NCI-H524 treated with DMSO at 0.1 percent for 48 hours (cell line): ENCODE results near the gene CHST13.

ENCODE experiments used
- DNase-seq: peaks from one replicate; lab custom pipeline; 2025; lab: John Stamatoyannopoulos, UW

Gene CHST13

DNA sequence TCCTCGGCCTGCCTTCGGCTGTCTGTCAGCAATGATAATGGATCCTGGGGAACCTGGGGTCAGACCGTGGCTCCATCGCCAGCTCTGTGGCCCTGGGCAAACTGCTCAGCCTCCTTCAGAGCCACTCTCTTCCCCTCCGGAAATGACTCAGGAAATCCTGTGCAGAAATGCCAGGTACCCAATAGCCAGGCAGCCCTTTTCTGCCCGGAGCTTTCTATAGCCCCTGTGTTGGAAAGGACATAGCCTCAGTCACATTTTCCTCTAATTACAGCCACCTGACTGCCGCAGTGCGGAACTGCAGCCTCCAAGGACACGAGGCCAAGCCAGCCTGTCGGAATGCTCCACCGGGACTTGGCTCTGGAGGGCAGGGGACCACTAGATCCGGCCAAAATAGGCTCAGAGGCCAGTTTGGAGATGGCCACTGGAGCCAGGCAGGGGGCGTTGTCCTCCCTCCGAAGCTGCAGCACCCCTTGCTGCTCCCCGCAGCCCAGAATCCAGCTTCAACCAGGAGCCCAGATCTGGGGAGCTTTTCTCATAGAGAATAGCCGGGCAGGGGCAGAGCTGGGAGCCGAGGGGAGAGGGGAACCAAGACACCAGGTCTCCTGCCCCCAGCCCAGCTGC is 36.7 kb upstream of the CHST13 start:
- no peak for DNase-seq

DNA sequence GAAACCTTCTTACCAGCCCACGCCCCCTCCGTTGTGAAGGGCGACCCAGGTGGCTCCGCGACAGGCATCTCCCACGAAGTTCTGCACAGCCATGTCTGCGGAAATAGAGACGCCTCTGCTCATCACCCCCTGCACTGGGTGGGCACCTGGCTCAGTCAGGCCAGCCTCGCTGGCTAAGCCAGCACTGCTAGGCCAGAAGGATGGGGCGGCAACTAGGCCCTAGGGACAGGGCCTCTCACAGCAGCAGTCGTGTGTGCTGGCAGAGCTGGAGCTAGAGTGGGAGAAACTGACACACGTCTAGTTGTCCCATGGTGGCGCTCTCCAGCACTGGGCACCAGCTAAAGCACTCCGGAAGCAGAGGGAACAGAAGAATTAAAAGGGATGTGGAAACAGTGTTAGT is 35.8 kb upstream of the CHST13 start:
- no peak for DNase-seq

DNA sequence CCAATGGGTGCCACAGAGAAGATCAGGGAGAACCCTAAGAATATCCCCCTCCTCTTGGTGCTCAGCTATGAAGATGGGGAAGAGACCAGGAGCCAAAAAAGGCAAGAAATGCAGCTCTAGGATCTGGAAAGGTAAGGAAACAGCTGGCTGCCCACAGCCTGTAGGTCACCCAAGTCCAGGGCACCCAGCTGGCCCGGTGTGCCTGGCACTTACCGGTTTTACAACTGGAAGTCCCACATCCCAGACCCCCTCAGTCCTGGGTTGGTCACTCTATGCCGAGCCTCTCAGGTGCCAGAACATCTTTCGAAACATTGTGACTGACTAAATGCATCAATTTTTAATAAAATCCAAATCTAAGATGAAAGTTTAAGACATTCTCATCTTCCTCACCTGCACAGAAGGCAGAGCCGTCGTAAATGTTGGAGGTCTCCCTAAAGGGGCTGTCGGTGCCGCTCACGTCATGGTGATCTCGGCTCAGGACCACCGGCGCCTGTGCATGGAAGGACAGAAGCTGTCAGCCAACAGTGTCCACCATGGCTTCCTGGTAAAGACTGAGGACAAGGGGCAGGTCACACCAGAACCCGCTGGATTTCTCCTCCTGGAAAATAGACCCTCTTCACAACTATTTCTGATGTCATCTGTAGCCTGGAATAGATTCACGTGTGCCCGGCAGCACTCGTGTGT is 34.9 kb upstream of the CHST13 start:
- no peak for DNase-seq

DNA sequence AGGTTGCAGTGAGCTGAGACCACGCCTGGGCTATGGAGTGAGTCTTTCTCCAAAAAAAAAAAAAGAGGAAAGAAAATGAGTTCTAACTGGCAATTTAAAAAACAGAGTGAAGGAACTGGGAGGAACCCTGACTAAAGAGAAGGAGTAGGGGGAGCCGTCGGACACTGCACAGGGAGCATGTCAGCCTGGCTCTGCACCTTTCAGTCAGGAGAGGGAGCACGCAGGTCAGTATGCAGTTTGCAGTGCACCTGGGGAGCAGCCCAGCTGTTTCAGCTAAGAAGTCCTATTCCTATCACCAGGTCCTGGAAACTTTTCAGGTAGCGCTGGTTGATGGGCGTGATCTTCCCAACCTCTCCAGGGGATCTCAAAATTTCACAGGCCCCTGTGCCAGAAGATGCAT is 33.3 kb upstream of the CHST13 start:
- DNase-seq, result no peak

DNA sequence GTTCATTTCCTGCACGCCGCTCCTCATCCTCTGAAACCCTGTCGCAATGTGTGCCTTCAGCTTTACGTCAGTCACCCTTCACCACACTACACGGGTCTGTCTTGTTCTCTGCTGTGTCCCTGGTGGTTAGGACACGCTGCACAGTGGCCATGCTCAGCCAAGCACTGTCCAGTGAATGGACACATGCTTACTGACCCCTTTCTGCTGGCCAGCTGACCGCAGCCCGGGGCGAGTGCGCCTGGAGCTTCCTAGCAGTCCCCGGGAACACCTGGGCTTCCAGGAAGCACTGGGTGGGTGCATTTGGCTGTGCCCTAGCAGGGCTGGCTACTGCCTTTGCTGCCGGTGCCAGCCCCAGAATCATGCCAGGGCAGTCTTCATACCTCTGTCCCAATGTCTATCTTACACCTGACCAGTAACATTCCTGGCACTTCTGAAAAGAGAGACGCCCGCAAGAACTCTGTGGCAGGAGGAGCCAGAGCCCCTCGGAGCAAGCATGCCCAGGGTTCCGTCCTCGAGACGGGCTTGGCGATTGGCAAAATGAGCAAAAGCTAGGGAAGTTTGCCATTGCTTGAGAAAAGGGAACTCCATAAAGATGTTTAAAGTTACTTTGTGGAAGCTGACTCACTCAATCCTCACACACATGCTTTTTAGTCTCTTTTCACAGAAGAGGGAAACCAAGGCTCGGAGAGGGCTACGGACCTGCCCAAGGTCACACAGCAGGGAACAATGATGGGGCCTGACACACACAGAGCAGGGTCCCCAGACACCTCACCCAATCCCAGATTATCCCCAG is 32.5 kb upstream of the CHST13 start:
- DNase-seq, result no peak

DNA sequence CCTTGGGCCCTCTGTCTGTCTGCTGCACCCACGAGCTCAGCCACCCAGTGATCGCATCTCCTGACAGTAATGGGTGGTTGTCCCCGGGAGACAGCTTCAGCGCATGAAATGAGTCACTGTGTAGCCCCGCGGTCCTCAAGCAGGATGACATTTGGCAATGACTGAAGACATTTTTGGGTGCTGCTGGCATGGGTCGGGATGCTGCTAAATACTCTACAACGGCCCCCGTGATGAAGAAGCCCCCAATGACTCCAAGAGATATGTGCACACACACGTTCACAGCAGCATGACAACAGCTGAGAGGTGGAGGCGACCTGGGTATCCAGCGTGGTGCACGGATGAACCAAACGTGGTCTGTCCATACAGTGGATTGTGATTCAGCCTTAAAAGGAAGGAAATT is 30.9 kb upstream of the CHST13 start:
- no peak for DNase-seq

DNA sequence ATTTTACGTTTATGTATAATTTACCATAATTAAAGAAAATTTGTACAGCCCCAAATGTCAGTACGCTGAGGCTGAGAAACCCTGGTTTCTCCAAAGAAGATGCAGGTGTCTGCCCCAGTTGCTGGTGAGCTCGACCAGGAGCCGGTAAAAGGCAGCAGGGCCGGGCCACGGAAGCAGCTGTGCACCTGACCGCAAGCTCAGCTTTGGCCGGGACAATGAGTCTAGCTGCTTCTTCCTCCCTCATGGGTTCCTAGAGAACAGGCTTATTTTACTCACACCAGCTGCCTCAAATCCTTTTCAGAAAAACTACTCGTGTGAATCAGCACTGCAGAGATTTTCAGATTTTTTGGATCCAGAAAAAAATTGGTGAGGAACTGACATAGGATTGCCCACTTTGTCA is 30.2 kb upstream of the CHST13 start:
- DNase-seq, result no peak

DNA sequence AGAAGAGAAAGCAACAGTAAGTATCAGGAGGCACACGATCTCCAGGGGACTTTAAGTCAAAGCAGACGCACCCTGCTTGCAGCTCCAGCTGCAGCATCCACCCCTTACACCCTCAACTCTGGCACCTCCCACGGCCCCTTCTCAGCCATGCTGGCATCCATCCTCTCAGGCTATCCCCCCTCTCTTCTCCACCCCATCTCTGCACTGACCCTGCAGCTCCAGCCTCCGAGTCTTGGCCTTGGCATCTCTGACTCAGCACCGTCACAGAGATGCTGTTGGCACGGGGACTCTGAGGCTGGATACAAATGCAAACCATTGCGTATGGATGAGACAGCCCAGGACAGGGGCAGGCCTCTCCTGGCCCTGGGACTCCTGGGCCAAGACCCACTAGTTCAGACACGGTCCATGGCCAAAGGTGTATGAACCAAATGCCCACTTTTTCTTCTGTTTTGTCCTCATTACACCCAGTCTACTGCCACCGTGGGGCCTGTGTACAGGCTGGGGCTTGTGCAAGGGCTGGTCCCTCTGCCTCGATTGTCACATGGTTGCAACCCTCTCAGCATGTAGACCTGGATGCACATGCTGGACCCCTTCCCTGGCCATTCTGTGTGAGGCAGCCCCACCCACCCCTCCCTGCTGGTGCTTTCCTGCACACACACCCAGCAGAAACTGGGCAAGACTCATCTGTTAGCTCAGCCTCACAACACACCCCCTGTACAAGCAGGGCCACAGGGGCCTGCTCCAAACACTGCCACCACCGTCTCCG is 29.6 kb upstream of the CHST13 start:
- no peak for DNase-seq

DNA sequence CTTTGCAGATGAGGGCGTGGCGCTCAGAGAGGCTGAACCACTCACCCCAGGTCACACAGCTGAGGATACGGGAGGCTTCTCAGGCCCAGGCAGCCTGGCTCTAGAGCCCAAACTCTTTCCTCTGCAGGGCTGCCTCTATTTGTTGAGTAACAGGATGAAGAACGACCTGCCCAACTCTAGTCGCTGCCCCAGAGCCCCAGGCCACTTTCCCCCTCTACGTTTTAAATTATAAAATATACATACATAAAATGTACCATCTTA is 29.1 kb upstream of the CHST13 start:
- no peak for DNase-seq

DNA sequence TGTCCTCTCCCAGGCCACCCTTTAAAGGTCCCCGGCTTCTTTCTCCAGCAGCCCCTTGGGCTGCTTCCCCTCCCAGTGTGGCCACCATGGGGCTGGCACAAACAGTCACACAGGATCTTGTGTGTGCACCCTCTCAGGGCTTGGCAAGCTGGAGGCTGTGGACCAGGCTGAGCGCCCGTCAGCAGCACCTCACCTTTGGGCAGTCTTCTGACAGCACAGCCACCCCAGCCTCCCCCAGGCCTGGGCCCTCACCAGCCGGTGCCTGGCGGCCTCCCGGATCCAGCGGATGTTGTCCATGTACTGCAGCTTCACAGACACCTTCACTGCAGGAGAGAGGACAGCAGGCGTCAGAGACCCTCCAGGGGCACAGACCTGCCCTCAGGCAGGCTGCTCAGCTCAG is 28.2 kb upstream of the CHST13 start:
- no peak for DNase-seq

DNA sequence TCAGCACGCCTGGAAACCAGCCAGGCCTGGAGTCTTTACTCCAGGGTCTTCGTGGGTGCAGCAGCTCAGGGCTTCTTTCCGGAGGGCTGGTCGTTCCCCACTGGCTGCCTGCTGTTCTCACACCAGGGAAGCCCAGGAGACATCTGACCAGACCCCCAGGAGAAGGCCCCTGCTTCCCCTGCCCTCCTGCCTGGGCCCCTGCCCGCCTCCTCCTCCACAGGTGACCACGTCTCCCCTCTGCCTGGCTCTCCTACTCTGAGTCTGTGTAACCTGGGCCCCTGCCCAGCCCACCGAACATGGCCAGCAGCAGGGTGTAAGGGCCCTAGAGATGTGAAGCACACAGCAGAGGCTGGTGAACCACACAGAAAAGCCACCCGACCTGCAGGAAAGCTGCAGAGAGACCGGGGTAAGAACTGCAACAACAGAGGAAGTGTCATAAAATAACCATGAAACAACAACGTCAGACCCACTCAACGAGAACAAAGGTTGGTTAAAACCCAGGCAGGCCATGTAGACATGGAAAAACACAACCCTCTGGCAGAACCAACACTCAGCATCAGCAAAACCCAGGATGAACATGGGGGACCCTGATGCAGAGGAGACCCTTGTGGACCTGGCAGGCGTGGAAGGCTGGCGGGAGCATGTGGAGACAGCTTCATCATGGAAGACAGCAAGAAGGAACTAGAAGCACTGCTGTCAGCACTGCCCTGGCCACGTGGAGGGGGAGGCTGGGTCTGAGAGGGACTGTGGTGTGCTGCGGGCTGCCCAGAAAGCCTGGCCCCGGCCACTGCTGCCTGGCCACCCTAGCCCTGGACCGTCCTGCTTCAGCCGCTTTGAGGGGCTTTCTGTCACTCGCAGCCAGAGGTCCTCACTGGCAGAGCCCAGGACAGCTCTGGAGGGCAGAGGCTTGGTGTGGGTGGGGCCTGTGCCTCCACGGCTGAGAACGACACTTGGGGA is 26.8 kb upstream of the CHST13 start:
- no peak for DNase-seq

DNA sequence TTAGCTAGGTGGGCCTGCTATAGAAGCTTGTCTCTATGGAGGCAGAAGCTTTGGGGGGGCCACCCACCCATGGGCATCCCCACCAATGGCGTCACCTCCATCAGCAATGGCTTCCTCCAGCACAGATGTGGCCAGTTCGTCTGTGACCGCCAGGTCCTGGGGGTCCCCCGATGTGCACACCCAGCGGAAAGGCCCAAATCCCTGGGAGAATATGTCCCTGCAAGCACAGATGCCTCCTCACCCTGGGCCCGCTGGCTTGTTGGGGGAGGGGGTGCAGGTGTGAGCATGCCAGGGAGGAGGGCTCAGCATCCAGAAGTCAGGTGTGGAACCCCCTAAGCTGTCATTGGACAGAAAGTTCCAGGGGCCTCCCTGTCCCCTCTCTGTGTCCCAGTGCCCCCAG is 26.0 kb upstream of the CHST13 start:
- DNase-seq, result no peak

DNA sequence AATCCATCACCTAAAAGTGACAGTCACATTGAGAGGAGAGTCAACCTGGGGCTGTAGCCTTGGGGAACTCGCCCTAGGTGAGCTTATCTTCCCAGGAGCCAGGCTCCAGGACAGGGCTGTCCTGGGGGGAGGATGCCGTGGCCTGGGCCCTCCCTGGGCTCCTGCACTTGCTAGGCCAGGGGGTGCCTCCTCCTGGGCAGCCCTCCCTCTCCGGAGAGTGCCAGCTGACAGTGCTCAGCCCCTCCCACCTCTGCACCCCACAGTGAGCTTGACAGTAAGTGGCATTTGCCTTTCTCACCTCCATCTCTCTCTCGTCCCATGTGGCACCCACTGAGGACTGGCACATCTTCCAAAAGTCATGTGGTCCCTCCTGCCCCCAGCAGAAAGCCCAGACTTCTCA is 25.5 kb upstream of the CHST13 start:
- DNase-seq, result no peak

DNA sequence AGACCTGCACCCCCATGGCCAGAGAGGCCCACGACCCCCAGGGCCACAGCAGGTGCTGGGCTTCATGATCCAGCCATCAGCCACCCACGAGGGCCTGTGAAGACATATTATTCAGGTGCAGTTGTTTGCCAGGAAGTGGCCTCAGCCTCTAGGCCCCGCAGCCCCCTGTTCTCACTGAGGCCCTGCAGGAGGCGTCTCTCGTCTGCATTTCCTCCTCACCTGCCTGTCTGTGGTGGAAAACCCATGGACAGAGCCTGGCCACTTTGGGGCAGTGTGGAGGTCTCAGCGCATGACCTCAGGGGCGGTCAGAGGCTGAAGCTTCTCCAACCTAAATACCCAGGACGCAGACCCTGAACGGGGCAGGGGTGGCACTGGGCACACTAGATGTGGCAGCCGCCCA is 25.0 kb upstream of the CHST13 start:
- no peak for DNase-seq

DNA sequence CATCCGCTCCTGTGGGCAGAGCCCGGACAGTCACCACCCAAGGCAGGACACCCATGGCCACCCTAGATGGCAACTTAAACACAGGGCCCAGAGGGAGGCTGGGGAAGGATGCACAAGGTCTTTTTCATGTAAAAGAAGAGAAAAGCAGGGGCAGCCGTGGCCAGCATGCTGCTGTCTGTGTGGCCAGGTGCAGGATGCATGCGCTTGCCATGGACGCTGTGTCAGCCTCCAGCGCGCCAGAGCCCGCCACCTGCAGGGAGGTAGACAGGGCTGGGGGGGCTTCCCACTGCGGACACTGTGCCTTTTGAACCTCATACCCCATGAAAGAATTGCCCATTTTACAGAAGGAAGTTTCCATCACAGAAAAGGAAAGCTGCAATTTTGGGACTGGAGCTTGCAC is 24.6 kb upstream of the CHST13 start:
- no peak for DNase-seq

DNA sequence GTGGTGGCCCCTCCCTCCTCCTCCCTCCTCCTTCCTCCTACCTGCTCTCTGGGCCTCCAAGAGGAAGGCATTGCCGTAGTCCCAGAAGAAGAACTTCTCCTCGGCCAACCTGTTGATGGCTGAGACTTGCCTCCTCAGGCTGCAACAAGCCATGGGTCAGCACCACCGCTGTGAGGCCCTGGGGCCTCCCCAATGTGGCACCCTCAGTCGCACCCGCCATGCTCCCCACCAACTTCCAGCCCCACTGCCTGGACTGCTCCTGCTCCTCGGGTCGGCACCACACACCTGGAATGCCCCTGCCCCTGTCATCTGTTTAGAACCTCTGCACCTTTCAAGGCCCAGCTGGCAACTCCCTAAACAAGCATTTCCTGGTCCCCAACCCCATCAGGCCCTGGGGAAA is 23.9 kb upstream of the CHST13 start:
- no peak for DNase-seq

DNA sequence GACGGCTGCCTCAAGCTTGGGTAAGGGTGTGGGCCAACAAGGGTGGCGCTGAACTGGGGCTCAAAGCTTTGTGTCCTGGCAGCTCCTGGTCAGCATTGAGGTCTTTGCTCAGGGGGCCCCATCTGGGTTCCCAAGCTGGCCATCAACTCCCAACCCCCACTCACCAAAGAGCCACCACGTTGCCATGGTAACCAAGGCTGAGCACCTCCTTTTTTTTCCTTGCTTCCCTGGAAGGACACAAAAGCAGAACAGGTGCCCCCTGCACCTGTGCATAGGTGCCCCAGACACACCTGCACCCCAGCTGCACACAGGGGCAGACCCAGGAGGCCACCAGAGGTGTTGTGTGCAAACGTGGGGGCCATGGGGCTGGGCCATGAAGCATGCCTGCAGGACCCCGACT is 22.9 kb upstream of the CHST13 start:
- DNase-seq, result no peak

DNA sequence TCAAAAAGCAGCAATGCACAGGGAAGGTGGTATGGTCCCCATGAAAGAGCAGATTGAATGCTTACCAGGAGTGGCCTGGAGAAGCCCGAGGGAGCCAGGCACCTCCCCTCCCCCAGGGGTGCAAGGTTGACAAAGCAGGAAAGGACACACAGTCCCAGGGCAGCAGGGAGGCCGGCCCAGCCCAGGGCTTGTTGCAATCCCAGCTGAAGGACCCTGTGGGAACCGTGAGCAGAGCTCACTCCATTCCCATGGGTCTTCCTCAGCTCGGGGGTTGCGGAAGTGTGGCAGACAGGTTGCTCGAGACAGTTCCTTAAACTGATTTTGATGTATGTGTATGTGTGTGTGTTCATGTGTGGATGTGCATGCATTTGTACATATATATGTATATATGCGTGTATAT is 22.2 kb upstream of the CHST13 start:
- DNase-seq, result no peak

DNA sequence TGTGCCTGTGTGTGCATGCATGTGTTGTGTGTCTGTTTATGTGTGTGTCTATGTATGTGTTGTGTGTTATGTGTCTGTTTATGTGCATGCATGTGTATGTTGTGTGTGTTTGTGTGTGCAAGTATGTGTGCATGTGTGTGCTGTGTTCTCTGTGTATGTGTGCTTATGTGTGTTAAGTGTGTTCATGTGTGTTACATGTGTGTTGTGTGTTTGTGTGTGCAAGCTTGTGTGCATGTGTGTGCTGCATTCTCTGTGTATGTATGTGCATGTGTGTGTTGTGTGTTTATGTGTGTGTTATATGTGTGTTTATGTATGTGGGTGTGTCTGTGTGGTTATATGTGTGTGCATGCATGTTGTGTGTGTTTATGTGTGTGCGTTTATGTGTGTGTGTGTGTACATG is 21.3 kb upstream of the CHST13 start:
- no peak for DNase-seq

DNA sequence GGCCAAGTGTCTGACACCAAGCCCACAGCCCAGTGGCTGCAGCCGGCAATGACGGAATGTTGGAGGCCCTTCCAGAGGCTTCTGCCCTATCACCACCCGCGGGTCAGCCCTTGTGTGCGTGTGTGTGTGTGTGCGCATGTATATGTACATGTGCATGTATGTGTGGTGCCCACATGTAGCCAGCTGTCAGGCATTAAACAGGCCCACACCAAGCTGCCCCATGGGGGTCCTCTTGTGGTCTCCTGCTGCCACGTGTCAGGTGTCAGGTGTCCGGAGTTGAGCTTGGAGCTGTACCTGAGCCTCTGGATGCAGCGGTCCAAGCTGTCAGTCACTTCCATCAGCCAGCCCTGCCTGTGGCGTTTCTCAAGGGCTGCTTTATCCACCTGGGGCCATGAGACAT is 20.3 kb upstream of the CHST13 start:
- DNase-seq, result no peak

DNA sequence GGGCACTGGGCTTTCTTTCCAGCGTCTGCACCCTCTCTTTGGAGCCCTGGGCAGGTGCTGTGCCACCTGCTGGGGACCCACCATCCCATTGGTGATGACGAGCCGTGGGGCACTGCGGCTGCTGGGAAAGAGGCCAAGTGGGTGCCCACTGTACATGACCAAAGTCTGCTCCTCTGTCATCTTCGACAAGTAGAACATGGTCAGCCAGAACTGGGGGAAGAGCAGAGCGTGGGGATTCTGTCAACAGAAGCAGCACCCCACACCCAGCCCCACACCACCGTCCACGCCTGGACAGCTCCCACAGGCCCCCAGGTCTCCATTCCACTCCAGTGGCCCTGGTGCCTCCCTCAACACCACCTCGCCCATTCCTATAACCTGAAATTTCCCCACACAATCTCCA is 16.1 kb upstream of the CHST13 start:
- DNase-seq, result no peak

DNA sequence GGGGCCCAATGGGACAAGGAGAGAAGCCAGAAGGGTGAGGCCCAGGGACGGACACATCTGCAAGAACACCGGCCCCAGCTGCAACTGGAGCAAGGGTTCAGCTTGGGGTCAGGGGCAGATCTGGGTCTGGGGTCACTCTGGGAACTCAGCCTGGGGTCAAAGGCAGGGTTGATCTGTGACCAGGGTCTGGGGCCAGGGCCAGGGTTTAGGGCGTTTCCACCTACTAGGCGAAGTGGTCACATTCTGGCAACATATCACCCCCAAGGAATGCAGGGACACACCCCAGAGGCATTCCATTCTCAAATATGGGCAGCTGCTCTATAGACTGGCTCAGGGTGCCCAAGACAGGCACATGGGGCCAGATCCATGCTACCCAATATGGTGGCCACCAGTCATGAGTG is 15.4 kb upstream of the CHST13 start:
- DNase-seq, result no peak
